GM21529 (cell line): ENCODE results near the gene KCNA1.

Experiments used
- ATAC-seq: cut with Tn5 transposase; IDR thresholded peaks from one replicate; pipeline ENCODE4 v1.9.1; 2021; ENCODE audit not compliant: unreplicated experiment

KCNA1 gene

GRCh38 chr12:4910502-4911315 is 1.0 kb downstream of the KCNA1 start:
- no peak for ATAC-seq

GRCh38 chr12:4911316-4911994 is 1.8 kb downstream of the KCNA1 start:
- ATAC-seq: no peak

GRCh38 chr12:4914720-4915119 is 5.0 kb downstream of the KCNA1 start:
- ATAC-seq: no peak

GRCh38 chr12:4915752-4916151 is 6.0 kb downstream of the KCNA1 start:
- ATAC-seq: no peak

GRCh38 chr12:4918950-4919660 is 9.4 kb downstream of the KCNA1 start:
- no peak for ATAC-seq

- ATAC-seq: no peak
Observed at GRCh38 chr12:4932576-4932975, 22.9 kb downstream of the KCNA1 start.

- ATAC-seq: no peak
Observed at GRCh38 chr12:4933411-4933810, 23.7 kb downstream of the KCNA1 start.

- ATAC-seq: no peak
Observed at GRCh38 chr12:4934407-4935035, 24.8 kb downstream of the KCNA1 start.

GRCh38 chr12:4938900-4939299 is 29.2 kb downstream of the KCNA1 start:
- ATAC-seq: no peak

- no peak for ATAC-seq
Observed at GRCh38 chr12:4939418-4940023, 29.8 kb downstream of the KCNA1 start.

- ATAC-seq: peak; percentile 93
Observed at GRCh38 chr12:4943067-4943937, 33.6 kb downstream of the KCNA1 start.

GRCh38 chr12:4943938-4944284 is 34.2 kb downstream of the KCNA1 start:
- peak; percentile 29 for ATAC-seq

- ATAC-seq: no peak
Observed at GRCh38 chr12:4947253-4947652, 37.5 kb downstream of the KCNA1 start.

- no peak for ATAC-seq
Observed at GRCh38 chr12:4951083-4951482, 41.4 kb downstream of the KCNA1 start.

GRCh38 chr12:4951601-4952000 is 41.9 kb downstream of the KCNA1 start:
- ATAC-seq: no peak

- no peak for ATAC-seq
Observed at GRCh38 chr12:4954621-4955354, 45.1 kb downstream of the KCNA1 start.

GRCh38 chr12:4956054-4956453 is 46.3 kb downstream of the KCNA1 start:
- no peak for ATAC-seq

- no peak for ATAC-seq
Observed at GRCh38 chr12:4956968-4957367, 47.3 kb downstream of the KCNA1 start.

- ATAC-seq: no peak
Observed at GRCh38 chr12:4957761-4958160, 48.1 kb downstream of the KCNA1 start.
